UCSD-AML1 (cell line): ENCODE results near the gene METTL17.
"Not testable (repeated sequence)": the region's sequence is repeated elsewhere in the genome, so short reads cannot be mapped to it uniquely, and the experiment has no call there.

Experiments
- DNase-seq: peaks from one replicate; lab custom pipeline; 2025; ENCODE audit not compliant: unreplicated experiment; lab: John Stamatoyannopoulos, UW

The METTL17 gene

DNA sequence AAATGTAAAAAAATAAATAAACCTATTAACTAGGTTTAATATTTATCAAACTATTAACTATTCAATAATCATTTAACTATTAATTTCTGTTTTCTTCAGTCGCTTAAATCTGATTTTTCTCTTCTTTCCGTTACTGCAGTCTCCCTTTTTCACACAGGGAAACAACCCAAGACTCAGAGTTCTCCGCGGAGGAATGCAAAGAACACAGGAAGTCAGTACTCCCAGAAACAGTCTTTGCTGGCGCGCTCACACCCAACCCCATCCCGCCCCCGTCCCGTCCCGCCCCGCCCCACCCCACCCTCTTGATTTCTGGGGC is 351 bp upstream of the METTL17 start:
- no peak for DNase-seq

- DNase-seq: no peak
These were observed 6.7 kb downstream of the METTL17 start for GRCh38 chr14:20996521-20996920.

- no peak for DNase-seq
These were observed 7.3 kb downstream of the METTL17 start for GRCh38 chr14:20997115-20997514.

DNA sequence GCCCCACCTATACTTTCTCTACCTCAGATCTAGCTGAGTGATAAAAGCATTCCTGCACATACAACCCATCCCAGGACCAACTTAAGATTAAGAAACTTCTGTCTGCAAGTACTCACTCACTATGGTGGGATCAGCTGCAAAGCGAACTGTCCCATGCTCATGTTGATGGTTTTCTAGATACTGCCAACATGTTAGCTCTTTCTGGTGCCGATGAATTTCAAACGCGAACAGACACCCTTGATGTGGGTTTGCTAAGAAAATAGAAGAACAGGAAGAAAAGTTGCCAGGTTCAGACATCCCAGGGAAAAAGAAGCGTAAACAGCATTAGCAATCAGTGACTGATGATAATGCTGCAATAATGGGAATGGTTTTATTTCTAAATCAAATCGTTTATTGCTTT is 7.8 kb downstream of the METTL17 start:
- no peak for DNase-seq

GRCh38 chr14:20998139-20998538 is 8.4 kb downstream of the METTL17 start:
- DNase-seq: no peak

DNA sequence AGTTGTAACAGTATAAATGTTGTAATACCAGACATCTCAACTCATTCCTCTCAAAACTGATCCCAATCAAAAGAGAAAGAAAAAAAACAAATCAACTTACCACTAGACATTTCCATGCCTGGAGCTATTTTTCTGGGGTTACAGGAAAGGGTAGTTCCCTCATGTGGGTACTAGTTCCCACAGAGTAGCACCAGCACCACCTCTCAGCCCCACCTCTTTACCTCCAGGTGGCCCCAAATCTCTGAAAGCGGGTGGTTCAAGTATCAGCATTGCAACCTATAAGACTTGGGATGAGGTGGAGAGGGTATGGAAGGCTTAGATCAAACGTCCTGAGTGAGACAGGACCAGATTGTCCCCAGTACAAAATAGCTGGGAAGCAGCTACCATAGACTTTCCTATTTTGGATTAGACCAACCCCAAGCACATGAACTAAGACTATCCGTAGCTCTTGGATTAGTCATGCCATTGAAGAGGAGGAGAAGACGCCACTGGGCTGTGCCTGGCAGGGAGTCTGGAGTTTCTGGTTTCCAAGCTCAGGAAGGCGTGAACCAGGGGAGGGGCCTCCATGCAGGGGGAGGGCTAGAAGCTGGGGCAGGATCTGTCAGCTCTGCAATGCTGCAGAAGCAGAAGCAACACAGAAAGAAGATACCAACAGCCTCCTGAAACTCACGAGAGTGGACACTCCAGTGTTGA is 9.0 kb downstream of the METTL17 start, which contains the start of gene SLC39A2:
Gene SLC39A2, plus strand, starts transcription at position 620 of the 693 bp plus-strand sequence. CDS start 154 bp downstream, outside the sequence.
- DNase-seq: no peak

- no peak for DNase-seq
These were observed 9.8 kb downstream of the METTL17 start for GRCh38 chr14:20999591-20999990.

- DNase-seq: no peak
These were observed 11.4 kb downstream of the METTL17 start for GRCh38 chr14:21001218-21001617.

GRCh38 chr14:21003788-21004346 is 14.1 kb downstream of the METTL17 start:
- no peak for DNase-seq

GRCh38 chr14:21009721-21010120 is 19.9 kb downstream of the METTL17 start:
- not testable (repeated sequence) for DNase-seq

- no peak for DNase-seq
These were observed 21.4 kb downstream of the METTL17 start for GRCh38 chr14:21011136-21011535.

DNA sequence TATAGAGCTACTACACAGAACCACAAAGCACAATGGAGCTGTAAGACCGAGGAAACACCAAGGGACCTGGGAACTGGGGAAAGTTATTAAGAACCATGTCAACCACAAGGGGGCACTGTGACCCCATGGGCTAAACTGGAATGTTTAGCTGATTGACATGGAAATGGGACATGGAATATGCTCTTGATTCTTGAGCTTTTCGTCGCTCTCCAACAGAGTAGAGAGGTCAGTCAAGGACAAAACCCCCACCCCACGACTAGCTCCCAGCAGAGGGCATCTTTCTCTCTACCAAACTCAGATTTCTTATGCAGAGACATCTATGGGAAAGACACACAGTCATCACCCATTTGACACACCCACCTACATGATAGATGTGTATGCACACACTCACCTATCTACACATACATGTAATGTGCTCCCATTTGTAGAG is 25.0 kb downstream of the METTL17 start:
- DNase-seq: peak; percentile 71

DNA sequence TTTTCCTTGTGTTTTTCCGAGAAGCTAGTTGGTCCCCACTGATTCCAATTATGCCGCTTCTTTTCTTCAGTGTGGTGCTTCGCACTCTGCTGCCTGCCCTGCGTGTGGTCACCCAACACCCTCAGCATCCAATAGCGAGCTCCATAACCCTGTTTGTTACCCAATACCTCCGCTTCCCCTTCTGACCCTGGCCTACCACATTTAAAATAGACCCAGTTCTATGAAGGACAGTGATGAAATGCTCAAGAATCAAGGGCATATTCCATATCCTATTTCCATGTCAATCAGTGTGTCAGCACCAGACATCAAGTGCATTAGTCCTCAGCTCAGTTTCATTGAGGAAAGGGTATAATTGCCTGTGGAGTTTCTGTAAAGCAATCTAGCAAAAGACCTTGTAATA is 25.5 kb downstream of the METTL17 start:
- DNase-seq: no peak

DNA sequence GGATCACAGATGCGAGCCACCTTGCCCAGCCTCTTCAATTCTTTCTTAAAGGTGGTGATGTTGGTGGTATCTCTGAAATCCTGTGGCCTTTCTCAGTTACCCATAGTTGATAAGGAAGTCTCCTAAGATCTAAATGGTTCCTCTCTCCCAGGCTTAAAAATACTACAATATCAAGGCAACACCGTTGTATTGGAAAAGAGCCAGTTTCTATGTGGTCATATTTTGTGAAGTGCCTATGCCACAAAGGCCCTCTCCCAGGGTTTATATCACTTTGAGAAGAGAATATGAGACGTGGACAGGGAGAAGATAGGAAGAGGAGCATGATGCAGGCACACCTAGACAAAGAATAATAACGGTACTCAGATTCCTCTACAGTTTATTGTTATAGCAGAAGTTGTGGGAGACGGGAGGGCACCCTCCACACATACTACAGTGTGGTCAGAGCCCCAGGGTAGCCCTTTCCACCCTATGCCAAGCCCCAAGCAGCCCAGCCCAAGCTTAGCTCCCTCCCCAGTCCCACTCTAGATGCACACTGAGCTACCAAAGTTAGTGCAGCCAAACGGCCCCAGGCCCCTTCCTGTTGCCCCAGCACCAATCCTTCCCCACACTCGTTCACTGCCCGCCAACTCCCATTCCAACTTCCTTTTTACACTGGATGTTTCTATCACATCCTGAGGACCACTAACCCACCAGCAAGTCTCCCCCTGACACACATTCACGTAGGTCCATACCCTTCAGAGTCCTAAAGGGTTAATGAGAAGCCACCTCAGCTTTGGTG is 26.8 kb downstream of the METTL17 start:
- DNase-seq: no peak

GRCh38 chr14:21017528-21018245 is 27.9 kb downstream of the METTL17 start:
- DNase-seq: peak; percentile 67

DNA sequence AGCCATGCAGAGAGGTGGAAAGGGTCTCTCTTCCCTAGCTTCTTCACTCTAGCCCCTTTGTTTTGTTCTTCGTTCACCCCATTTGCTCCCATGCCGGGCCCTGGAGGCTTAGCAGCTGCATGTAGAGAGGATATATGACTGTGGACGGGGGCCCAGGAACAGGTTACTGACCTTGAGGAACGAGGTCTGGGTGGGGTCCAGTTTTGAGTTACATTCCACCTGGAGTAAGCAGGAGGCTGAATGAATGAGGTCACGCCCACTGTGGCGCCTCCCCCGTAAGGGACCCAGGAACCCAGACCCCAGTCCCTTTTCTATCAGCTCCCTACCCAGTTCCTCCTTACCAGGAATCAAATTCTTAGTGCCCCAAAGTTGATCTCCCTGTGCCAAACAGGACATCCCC is 28.5 kb downstream of the METTL17 start:
- DNase-seq: no peak

DNA sequence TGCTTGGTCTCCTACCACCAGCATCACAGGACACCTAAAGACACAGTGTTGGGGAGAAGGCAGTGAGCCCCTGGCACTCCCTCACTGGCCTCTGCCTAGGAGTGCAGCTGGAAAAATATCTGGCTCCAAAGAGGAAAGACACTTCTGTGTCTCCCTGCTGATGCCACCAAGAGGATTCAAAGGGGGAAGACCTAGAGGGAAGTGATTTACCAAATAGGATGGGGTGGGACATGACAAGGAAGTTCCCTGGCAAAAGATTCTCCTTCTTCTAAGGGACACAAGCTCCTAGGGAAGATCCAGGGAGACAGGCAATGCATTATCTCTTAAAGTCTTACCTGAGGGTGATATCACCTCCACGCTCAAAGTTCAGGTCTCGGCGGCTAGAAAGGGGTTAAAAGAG is 29.0 kb downstream of the METTL17 start:
- DNase-seq: no peak

DNA sequence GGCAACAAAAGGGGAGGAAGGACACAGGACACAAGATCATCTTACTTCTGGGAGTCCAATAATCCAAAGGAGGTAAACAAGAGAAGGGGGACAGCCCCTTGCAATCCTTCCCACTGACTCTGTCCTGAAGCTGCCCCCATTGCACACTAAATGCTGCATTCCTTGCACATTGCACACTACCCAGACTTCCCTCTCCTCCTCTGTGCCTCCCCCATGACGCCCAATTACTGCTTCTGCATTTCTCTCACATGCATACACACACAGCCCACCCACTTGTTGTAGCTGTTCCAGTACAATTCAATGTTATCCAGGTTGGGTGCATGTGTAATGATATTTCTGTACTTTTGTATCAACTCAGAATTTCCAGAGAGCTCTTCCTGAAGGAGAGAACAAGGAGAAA is 29.6 kb downstream of the METTL17 start:
- DNase-seq: no peak

GRCh38 chr14:21020977-21021545 is 31.3 kb downstream of the METTL17 start:
- DNase-seq: no peak

- no peak for DNase-seq
These were observed 32.9 kb downstream of the METTL17 start for GRCh38 chr14:21022686-21023085.

DNA sequence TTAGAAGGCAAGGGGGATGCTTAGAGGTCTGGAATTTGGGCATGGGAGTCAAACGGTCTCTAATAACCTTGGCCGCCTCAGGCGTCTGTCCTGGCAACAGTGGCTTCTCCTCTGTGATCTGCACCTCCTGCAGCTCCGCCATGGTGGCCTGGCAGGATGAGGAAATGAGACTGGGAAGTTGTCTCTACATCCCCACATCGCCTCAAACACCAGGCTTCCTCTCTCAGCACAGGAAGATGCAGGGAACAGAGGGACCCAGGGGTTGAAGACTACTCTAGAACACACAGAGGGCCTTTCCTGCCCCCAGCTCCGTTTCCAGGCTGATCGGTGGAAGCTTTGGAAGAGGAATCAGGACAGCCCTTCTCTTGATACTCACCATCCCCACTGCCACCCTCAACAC is 33.4 kb downstream of the METTL17 start:
- DNase-seq: peak; percentile 53
